ENCODE data around the gene CASP4.
"Not testable (repeated sequence)": the region's sequence is repeated elsewhere in the genome, so short reads cannot be mapped to it uniquely, and the experiment has no call there.

Gene CASP4

GRCh38 chr11:104970756-104971155 is 2.4 kb upstream of the CASP4 start:
- peaks cover 5 to 7% of the 10 kb centered on the region in 2 donors for H3K9me3 Mint-ChIP-seq

GRCh38 chr11:104968856-104969776 is 742 bp upstream of the CASP4 start:
- H3K27ac Mint-ChIP-seq: peak overlapping the region; percentile 89
- DNase-seq (no peak), ATAC-seq (replicated peaks) (peak in 1 of 2 donors; percentile 2)
- H3K9me3 Mint-ChIP-seq: peaks cover 7 to 8% of the 10 kb centered on the region in 2 donors
- peaks cover 15 to 17% of the 10 kb centered on the region in 2 donors for H3K36me3 Mint-ChIP-seq
- peaks cover 26 to 28% of the 10 kb centered on the region in 2 donors for H3K4me1 Mint-ChIP-seq
- no peaks in the 10 kb centered on the region for H3K27me3 Mint-ChIP-seq
- peak overlapping the region; percentile 83 to 87 for H3K4me3 Mint-ChIP-seq

More at GRCh38 chr11:104970756-104971155, 2.4 kb upstream of the CASP4 start:
- Mint-ChIP-seq H3K27me3 (no peaks in the 10 kb centered on the region), H3K4me1 (peaks cover 18 to 22% of the 10 kb centered on the region in 2 donors), H3K27ac (no peak overlapping the region), H3K36me3 (peaks cover 6 to 8% of the 10 kb centered on the region in 2 donors), H3K4me3 (no peak overlapping the region)
- ATAC-seq (replicated peaks): no peak
- no peak for DNase-seq

- H3K36me3 Mint-ChIP-seq: peaks cover 17 to 21% of the 10 kb centered on the region in 2 donors
- H3K27ac Mint-ChIP-seq: peak overlapping the region; percentile 89
- H3K4me1 Mint-ChIP-seq: peaks cover 31 to 37% of the 10 kb centered on the region in 2 donors
- ATAC-seq (replicated peaks) (peak in 1 of 2 donors; percentile 31), DNase-seq (no peak)
- no peaks in the 10 kb centered on the region for H3K27me3 Mint-ChIP-seq
- peak overlapping the region; percentile 83 to 87 for H3K4me3 Mint-ChIP-seq
- H3K9me3 Mint-ChIP-seq: peaks cover 5 to 8% of the 10 kb centered on the region in 2 donors
These were observed 630 bp downstream of the CASP4 start for GRCh38 chr11:104967534-104968354.

- ATAC-seq (replicated peaks) (no peak), DNase-seq (no peak)
- H3K9me3 Mint-ChIP-seq: peaks cover 5 to 8% of the 10 kb centered on the region in 2 donors
- H3K36me3 Mint-ChIP-seq: peaks cover 22 to 34% of the 10 kb centered on the region in 2 donors
- H3K27me3 Mint-ChIP-seq: no peaks in the 10 kb centered on the region
- peaks cover 38 to 52% of the 10 kb centered on the region in 2 donors for H3K4me1 Mint-ChIP-seq
- no peak overlapping the region for H3K27ac Mint-ChIP-seq
- H3K4me3 Mint-ChIP-seq: no peak overlapping the region
These were observed 2.6 kb downstream of the CASP4 start for GRCh38 chr11:104965735-104966134.

- Mint-ChIP-seq H3K4me1 (peaks cover 43 to 66% of the 10 kb centered on the region in 2 donors), H3K4me3 (no peak overlapping the region), H3K36me3 (peaks cover 22 to 34% of the 10 kb centered on the region in 2 donors)
These were observed 4.1 kb downstream of the CASP4 start for GRCh38 chr11:104964247-104964646.

GRCh38 chr11:104962852-104963251 is 5.5 kb downstream of the CASP4 start:
- ATAC-seq (replicated peaks): no peak
- Mint-ChIP-seq H3K36me3 (peaks cover 29 to 42% of the 10 kb centered on the region in 2 donors), H3K9me3 (peaks cover 5% of the 10 kb centered on the region in 2 donors), H3K27me3 (no peaks in the 10 kb centered on the region), H3K27ac (no peak overlapping the region), H3K4me3 (no peak overlapping the region), H3K4me1 (peaks cover 50 to 73% of the 10 kb centered on the region in 2 donors)
- DNase-seq: no peak

More at GRCh38 chr11:104964247-104964646, 4.1 kb downstream of the CASP4 start:
- DNase-seq (no peak), ATAC-seq (replicated peaks) (no peak)
- no peak overlapping the region for H3K27ac Mint-ChIP-seq
- H3K27me3 Mint-ChIP-seq: no peaks in the 10 kb centered on the region
- H3K9me3 Mint-ChIP-seq: peaks cover 5% of the 10 kb centered on the region in 2 donors

GRCh38 chr11:104957280-104957679 is 11.1 kb downstream of the CASP4 start:
- ATAC-seq (replicated peaks) (no peak), DNase-seq (no peak)
- no peak overlapping the region for H3K27ac Mint-ChIP-seq
- peaks cover 32 to 60% of the 10 kb centered on the region in 2 donors for H3K4me1 Mint-ChIP-seq
- H3K9me3 Mint-ChIP-seq: no peaks in the 10 kb centered on the region
- no peaks in the 10 kb centered on the region for H3K27me3 Mint-ChIP-seq
- peaks cover 21 to 35% of the 10 kb centered on the region in 2 donors for H3K36me3 Mint-ChIP-seq
- no peak overlapping the region for H3K4me3 Mint-ChIP-seq

- peaks cover 20 to 31% of the 10 kb centered on the region in 2 donors for H3K36me3 Mint-ChIP-seq
- no peak overlapping the region for H3K27ac Mint-ChIP-seq
- H3K4me3 Mint-ChIP-seq: no peak overlapping the region
- peaks cover 29 to 55% of the 10 kb centered on the region in 2 donors for H3K4me1 Mint-ChIP-seq
- DNase-seq (no peak), ATAC-seq (replicated peaks) (no peak)
- H3K27me3 Mint-ChIP-seq: no peaks in the 10 kb centered on the region
- no peaks in the 10 kb centered on the region for H3K9me3 Mint-ChIP-seq
These were observed 11.8 kb downstream of the CASP4 start for GRCh38 chr11:104956528-104956927.

GRCh38 chr11:104946907-104947306 is 21.5 kb downstream of the CASP4 start:
- H3K36me3 Mint-ChIP-seq: peaks cover 71 to 79% of the 10 kb centered on the region in 2 donors
- no peaks in the 10 kb centered on the region for H3K27me3 Mint-ChIP-seq
- ATAC-seq (replicated peaks) (peak; percentile 92 to 94), DNase-seq (no peak)
- no peak overlapping the region for H3K4me3 Mint-ChIP-seq
- no peaks in the 10 kb centered on the region for H3K9me3 Mint-ChIP-seq
- peaks cover 2 to 7% of the 10 kb centered on the region in 2 donors for H3K4me1 Mint-ChIP-seq
- H3K27ac Mint-ChIP-seq: peak overlapping the region; percentile 20

- H3K4me1 Mint-ChIP-seq: peaks cover 4 to 13% of the 10 kb centered on the region in 2 donors
- H3K9me3 Mint-ChIP-seq: no peaks in the 10 kb centered on the region
- ATAC-seq (replicated peaks): no peak
- H3K27me3 Mint-ChIP-seq: no peaks in the 10 kb centered on the region
- DNase-seq: no peak
- H3K27ac Mint-ChIP-seq: no peak overlapping the region
- H3K4me3 Mint-ChIP-seq: no peak overlapping the region
- peaks cover 57 to 62% of the 10 kb centered on the region in 2 donors for H3K36me3 Mint-ChIP-seq
These were observed 24.3 kb downstream of the CASP4 start for GRCh38 chr11:104944076-104944475.

GRCh38 chr11:104943561-104943960 is 24.8 kb downstream of the CASP4 start:
- DNase-seq: no peak
- H3K36me3 Mint-ChIP-seq: peaks cover 52 to 57% of the 10 kb centered on the region in 2 donors
- ATAC-seq (replicated peaks): no peak
- H3K9me3 Mint-ChIP-seq: no peaks in the 10 kb centered on the region
- H3K4me1 Mint-ChIP-seq: peaks cover 4 to 13% of the 10 kb centered on the region in 2 donors
- H3K27ac Mint-ChIP-seq: no peak overlapping the region
- no peak overlapping the region for H3K4me3 Mint-ChIP-seq
- H3K27me3 Mint-ChIP-seq: no peaks in the 10 kb centered on the region

GRCh38 chr11:104934594-104934993 is 33.8 kb downstream of the CASP4 start:
- H3K4me3 Mint-ChIP-seq: peak overlapping the region; percentile 8 to 46
- DNase-seq: no peak
- peaks cover 16 to 23% of the 10 kb centered on the region in 2 donors for H3K9me3 Mint-ChIP-seq
- H3K27ac Mint-ChIP-seq: peak overlapping the region; percentile 15
- ATAC-seq (replicated peaks): peak in 1 of 2 donors; percentile 25
- H3K36me3 Mint-ChIP-seq: peaks cover 10 to 32% of the 10 kb centered on the region in 2 donors
- H3K4me1 Mint-ChIP-seq: peaks cover 39 to 65% of the 10 kb centered on the region in 2 donors
- H3K27me3 Mint-ChIP-seq: no peaks in the 10 kb centered on the region

- DNase-seq; H3K27me3 Mint-ChIP-seq; ATAC-seq (replicated peaks); H3K27ac Mint-ChIP-seq: not testable (repeated sequence)
- Mint-ChIP-seq H3K4me3 (peak overlapping the region in 1 of 2 donors; percentile 8), H3K9me3 (peaks cover 21 to 26% of the 10 kb centered on the region in 2 donors), H3K36me3 (peaks cover 12 to 38% of the 10 kb centered on the region in 2 donors), H3K4me1 (peaks cover 39 to 64% of the 10 kb centered on the region in 2 donors)
These were observed 34.3 kb downstream of the CASP4 start for GRCh38 chr11:104934073-104934472.

GRCh38 chr11:104928811-104929210 is 39.6 kb downstream of the CASP4 start:
- no peak overlapping the region for H3K27ac Mint-ChIP-seq
- peaks cover 23 to 55% of the 10 kb centered on the region in 2 donors for H3K4me1 Mint-ChIP-seq
- H3K36me3 Mint-ChIP-seq: peaks cover 25 to 58% of the 10 kb centered on the region in 2 donors
- no peaks in the 10 kb centered on the region for H3K27me3 Mint-ChIP-seq
- DNase-seq: no peak
- H3K9me3 Mint-ChIP-seq: peaks cover 29 to 31% of the 10 kb centered on the region in 2 donors
- H3K4me3 Mint-ChIP-seq: no peak overlapping the region
- ATAC-seq (replicated peaks): no peak
